Upper lobe of left lung (tissue), 6 donors: ENCODE results near the gene ACAN. TPM values are rescaled to one million over a fixed set of nuclear protein-coding genes. Genes with fewer than 3 reads are reported as not detected.

Source experiments
- ATAC-seq, 2 donors: fragments of 200-7000 bp; cut with Tn5 transposase; one replicate each; pipeline ENCODE4 v1.9.1; 2022; ENCODE audit warnings: mild to moderate bottlenecking in 2 of 2, moderate library complexity in 2 of 2; ENCODE audit not compliant: low FRiP score in 2 of 2
- DNase-seq, 2 donors: peaks; one replicate each; pipeline ENCODE4 v3.0.0-alpha.2; 2019 to 2020
- H3K27ac ChIP-seq, 4 donors: fragments of 200-600 bp; sonication (generic); one replicate each; pipeline ENCODE4 v1.5.1; 2016 to 2019
- H3K27me3 ChIP-seq, 4 donors: fragments of 200-600 bp; sonication (generic); one replicate each; pipeline ENCODE4 v1.5.1; 2017 to 2019
- H3K36me3 ChIP-seq, 4 donors: fragments of 200-600 bp; sonication (generic); one replicate each; pipeline ENCODE4 v1.5.1; 2016 to 2019
- H3K4me1 ChIP-seq, 4 donors: fragments of 200-600 bp; sonication (generic); one replicate each; pipeline ENCODE4 v1.5.1; 2018 to 2019
- H3K4me3 ChIP-seq, 4 donors: fragments of 200-600 bp; sonication (generic); one replicate each; pipeline ENCODE4 v1.5.1; 2017 to 2019; ENCODE audit warnings: mild to moderate bottlenecking in 2 of 4, moderate library complexity in 1 of 4
- H3K9me3 ChIP-seq, 4 donors: fragments of 200-600 bp; sonication (generic); one replicate each; pipeline ENCODE4 v1.5.1; 2018 to 2019
- EP300 ChIP-seq, 4 donors: sonication (generic); formaldehyde crosslinking; IDR thresholded peaks; one replicate each; pipeline ENCODE4 v1.5.1; 2017; ENCODE audit warnings: antibody characterized with exemption in 4 of 4, control low read depth in 2 of 4
- POLR2A ChIP-seq, 4 donors: fragments of 450-650 bp; IDR thresholded peaks; one replicate each; pipeline ENCODE4 v1.5.1; 2016 to 2017; ENCODE audit warnings: antibody characterized with exemption in 4 of 4, mild to moderate bottlenecking in 2 of 4
- POLR2AphosphoS5 ChIP-seq, 2 donors: sonication (generic); formaldehyde crosslinking; IDR thresholded peaks; one replicate each; pipeline ENCODE4 v1.5.1; 2017; ENCODE audit warnings: antibody characterized with exemption in 2 of 2
- WGBS, 2 donors: methylation state at CpG; one replicate each; pipeline ENCODE4 v1.1.5; 2017 to 2018; 5-methylcytosine and 5-hydroxymethylcytosine counted together
- total RNA-seq, 6 donors: library from RNA; depleted of rRNA in 4 of 6; stranded (reverse); fragments of >200 nt in 4 of 6; gene quantifications; one replicate each; pipeline versions ENCODE4 v1.1.0 to v1.2.1, GENCODE V29; 2016 to 2021
- TF ChIP-seq, protein P1 (sequence below), 6 experiments: fragments of 450-650 bp in 4 of 6; fragments of 200-600 bp in 2 of 6; sonication (generic) in 2 of 6; IDR thresholded peaks; one replicate each; pipeline ENCODE4 v1.5.1; 2016 to 2019; ENCODE audit warnings: antibody characterized with exemption in 6 of 6
- donor health status: DM: no; HTN: no; CAD: no; lungs with moderate emphysema.
- donor health status: DM: no; HTN: yes; CAD: no; lungs with severe emphysema.

The ACAN gene
- total RNA-seq, 6 donors from 2014 or later = 0.24 to 1.6 (median 0.46) TPM; not detected in 3

DNA sequence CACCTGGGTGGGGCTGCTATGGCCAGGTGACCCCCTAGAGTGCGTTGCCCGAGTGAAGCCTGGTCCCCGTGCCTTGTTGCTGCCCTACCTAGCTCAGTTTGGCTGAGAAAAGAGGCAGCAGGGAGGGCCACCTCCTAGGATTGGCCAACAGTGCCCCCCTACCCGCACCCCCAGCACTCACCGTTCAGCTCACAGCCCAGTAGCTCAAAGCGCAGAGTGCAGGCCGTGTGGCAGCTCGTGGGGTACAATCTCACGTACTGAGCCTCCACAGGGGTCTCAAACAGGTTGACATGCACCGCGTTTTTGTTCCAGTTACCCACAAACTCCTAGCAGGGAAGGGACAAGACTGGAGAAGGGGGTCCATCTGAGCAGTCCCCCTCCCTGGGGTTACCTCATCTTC, 102.3 kb downstream of the ACAN start:
- H3K9me3 ChIP-seq = no peaks in the 10 kb centered on the region
- H3K4me3 ChIP-seq = no peak overlapping the region
- peaks cover 4 to 15% (median 7%) of the 10 kb centered on the region in 4 donors for H3K4me1 ChIP-seq
- WGBS, 2 donors = 93 to 96% methylated on average over 10 to 11 of the region's 11 CpGs
- no peaks in the 10 kb centered on the region for H3K27me3 ChIP-seq
- DNase-seq (no peak), ATAC-seq (no peak)
- no peak overlapping the region for H3K27ac ChIP-seq
- peaks cover 0 to 77% (median 21%) of the 10 kb centered on the region in 4 donors for H3K36me3 ChIP-seq
- TF ChIP-seq, protein P1, sequence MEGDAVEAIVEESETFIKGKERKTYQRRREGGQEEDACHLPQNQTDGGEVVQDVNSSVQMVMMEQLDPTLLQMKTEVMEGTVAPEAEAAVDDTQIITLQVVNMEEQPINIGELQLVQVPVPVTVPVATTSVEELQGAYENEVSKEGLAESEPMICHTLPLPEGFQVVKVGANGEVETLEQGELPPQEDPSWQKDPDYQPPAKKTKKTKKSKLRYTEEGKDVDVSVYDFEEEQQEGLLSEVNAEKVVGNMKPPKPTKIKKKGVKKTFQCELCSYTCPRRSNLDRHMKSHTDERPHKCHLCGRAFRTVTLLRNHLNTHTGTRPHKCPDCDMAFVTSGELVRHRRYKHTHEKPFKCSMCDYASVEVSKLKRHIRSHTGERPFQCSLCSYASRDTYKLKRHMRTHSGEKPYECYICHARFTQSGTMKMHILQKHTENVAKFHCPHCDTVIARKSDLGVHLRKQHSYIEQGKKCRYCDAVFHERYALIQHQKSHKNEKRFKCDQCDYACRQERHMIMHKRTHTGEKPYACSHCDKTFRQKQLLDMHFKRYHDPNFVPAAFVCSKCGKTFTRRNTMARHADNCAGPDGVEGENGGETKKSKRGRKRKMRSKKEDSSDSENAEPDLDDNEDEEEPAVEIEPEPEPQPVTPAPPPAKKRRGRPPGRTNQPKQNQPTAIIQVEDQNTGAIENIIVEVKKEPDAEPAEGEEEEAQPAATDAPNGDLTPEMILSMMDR (IDR thresholded peaks at IDR 0.05) = no peak
- no peak for TF ChIP-seq POLR2AphosphoS5 (IDR thresholded peaks at IDR 0.05)

DNA sequence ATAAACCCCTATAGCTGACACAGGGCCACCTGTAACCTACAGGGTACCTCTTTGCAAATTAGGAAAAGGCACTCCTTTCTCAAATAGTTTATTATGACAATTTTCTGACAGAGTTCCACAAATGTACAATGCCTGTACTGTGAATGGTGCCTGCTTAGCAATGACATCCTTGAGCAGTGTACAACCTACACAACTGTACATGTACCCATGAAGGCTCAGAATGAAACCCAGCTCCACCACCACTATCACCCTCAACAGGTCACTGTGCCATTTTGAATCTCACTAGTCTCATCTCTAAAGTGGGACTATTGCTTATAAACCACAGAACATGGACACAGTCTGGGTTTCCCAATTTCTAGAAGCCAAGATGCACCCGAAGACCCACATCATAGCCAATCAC, 102.9 kb downstream of the ACAN start:
- Histone ChIP-seq H3K36me3 (peaks cover 0 to 75% (median 21%) of the 10 kb centered on the region in 4 donors), H3K27ac (no peak overlapping the region), H3K4me3 (no peak overlapping the region), H3K4me1 (peaks cover 4 to 18% (median 9%) of the 10 kb centered on the region in 4 donors), H3K27me3 (no peaks in the 10 kb centered on the region), H3K9me3 (no peaks in the 10 kb centered on the region)
- 100% methylated on average over 1 of the region's 1 CpG for WGBS, 2 donors
- TF ChIP-seq, protein P1 (IDR thresholded peaks at IDR 0.05) = no peak
- TF ChIP-seq POLR2AphosphoS5 (IDR thresholded peaks at IDR 0.05) (no peak), POLR2A (IDR thresholded peaks at IDR 0.05) (no peak), EP300 (IDR thresholded peaks at IDR 0.05) (no peak)
- no peak for ATAC-seq
- DNase-seq = no peak

DNA sequence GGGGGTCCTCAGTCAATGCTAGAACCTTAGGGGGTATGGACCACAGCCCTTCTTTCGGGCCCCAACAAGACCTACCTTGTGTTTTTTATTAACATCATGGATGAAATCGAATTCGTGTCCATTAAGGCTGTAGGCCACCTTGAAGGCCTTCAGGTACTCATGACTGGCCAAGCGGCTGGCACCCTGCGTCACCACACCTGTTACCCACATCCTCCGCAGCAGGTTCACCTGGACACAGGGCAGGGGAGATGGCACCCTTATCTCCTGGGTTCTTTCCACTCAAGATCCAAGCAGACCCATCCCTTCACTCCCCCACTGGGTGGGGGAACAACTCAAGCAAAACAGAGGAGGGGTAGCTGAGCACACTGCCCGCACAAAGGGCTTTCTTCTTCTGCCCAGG, 103.3 kb downstream of the ACAN start:
- TF ChIP-seq, protein P1 (IDR thresholded peaks at IDR 0.05) = no peak
- no peak for TF ChIP-seq POLR2A (IDR thresholded peaks at IDR 0.05)
- H3K4me1 ChIP-seq = peaks cover 7 to 23% (median 13%) of the 10 kb centered on the region in 4 donors
- H3K27ac ChIP-seq = no peak overlapping the region
- no peaks in the 10 kb centered on the region for H3K9me3 ChIP-seq
- no peaks in the 10 kb centered on the region for H3K27me3 ChIP-seq
- WGBS, 2 donors = 97 to 99% methylated on average over 7 of the region's 7 CpGs
- no peak overlapping the region for H3K4me3 ChIP-seq
- no peak for DNase-seq
- no peak for ATAC-seq
- peaks cover 0 to 70% (median 17%) of the 10 kb centered on the region in 4 donors for H3K36me3 ChIP-seq

DNA sequence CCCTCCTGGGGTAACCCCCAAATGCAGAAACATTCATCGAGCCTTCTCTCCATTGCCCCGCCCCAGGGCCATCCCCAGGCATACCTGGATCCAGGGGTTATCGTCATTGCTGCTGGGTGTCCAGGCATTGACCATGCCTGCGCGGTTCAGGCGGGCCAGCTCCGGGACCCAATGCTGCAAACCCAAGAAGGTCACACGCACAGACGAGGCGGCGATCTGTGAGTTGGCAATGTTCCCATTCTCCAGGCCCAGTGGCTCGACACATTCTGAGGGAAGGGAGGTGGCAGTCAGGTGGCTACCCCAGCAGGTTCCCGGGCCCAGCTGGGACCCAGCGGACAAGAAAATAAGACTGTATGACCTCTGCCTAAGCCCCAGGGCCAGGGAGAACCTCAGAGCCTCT, 103.9 kb downstream of the ACAN start:
- Histone ChIP-seq H3K27me3 (no peaks in the 10 kb centered on the region), H3K4me3 (no peak overlapping the region), H3K36me3 (peaks cover 0 to 65% (median 15%) of the 10 kb centered on the region in 4 donors), H3K9me3 (no peaks in the 10 kb centered on the region), H3K27ac (no peak overlapping the region), H3K4me1 (peaks cover 12 to 28% (median 18%) of the 10 kb centered on the region in 4 donors)
- WGBS, 2 donors = 93 to 98% methylated on average over 5 to 12 of the region's 14 CpGs
- no peak for DNase-seq
- no peak for ATAC-seq
- TF ChIP-seq POLR2AphosphoS5 (IDR thresholded peaks at IDR 0.05) (no peak), POLR2A (IDR thresholded peaks at IDR 0.05) (no peak), EP300 (IDR thresholded peaks at IDR 0.05) (no peak)
- TF ChIP-seq, protein P1 (IDR thresholded peaks at IDR 0.05) = no peak

DNA sequence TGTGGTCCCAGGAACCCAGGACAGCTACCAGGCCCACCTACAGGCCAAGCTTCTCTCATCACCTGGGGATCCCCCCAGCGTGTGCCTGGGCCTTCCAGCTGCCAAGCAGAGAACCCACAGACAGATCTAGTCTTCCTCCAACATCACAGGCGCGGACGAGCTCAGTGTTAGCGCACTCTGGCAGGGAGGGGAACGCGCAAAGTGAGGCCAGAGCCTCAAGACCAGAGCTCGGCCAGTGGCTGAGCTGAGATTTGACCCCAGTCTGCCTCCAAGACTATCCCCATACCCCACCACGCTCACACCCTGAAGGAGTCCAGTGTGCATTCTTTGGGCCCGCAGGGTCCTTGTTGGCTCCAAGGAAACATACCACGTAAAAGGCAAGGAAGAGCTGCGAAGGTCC, 104.9 kb downstream of the ACAN start:
- TF ChIP-seq POLR2A (IDR thresholded peaks at IDR 0.05) = no peak

More for the DNA sequence above, 104.9 kb downstream of the ACAN start:
- Histone ChIP-seq H3K27me3 (no peaks in the 10 kb centered on the region), H3K4me1 (peaks cover 15 to 38% (median 20%) of the 10 kb centered on the region in 4 donors), H3K9me3 (no peaks in the 10 kb centered on the region), H3K4me3 (no peak overlapping the region), H3K27ac (no peak overlapping the region), H3K36me3 (peaks cover 0 to 55% (median 15%) of the 10 kb centered on the region in 4 donors)
- WGBS, 2 donors = 95% methylated on average over 12 of the region's 12 CpGs; no CpG with 5 or more reads in 1 of the 2 donors
- no peak for DNase-seq
- no peak for ATAC-seq
